Mesendoderm (in vitro differentiated cells): ENCODE results near the gene TFAP2C. TPM values are rescaled to one million over a fixed set of nuclear protein-coding genes. Genes with fewer than 3 reads are reported as not detected.

Source experiments
- small RNA-seq: library from polyadenylated mRNA; stranded (forward); fragments of <200 nt; extraction: miRNeasy Mini kit (QIAGEN cat#:217004); gene quantifications from one replicate; pipeline ENCODE3, GENCODE V24; 2013; ENCODE audit not compliant: insufficient read depth

TFAP2C gene

Small RNAs within 50 kb of the gene (small RNA-seq; reads per million reads assigned to genes)
- not detected for gene RN7SL170P
- not detected for gene RNU6-1146P
